ENCODE measurements around the gene MRPS18A.

The MRPS18A gene

DNA sequence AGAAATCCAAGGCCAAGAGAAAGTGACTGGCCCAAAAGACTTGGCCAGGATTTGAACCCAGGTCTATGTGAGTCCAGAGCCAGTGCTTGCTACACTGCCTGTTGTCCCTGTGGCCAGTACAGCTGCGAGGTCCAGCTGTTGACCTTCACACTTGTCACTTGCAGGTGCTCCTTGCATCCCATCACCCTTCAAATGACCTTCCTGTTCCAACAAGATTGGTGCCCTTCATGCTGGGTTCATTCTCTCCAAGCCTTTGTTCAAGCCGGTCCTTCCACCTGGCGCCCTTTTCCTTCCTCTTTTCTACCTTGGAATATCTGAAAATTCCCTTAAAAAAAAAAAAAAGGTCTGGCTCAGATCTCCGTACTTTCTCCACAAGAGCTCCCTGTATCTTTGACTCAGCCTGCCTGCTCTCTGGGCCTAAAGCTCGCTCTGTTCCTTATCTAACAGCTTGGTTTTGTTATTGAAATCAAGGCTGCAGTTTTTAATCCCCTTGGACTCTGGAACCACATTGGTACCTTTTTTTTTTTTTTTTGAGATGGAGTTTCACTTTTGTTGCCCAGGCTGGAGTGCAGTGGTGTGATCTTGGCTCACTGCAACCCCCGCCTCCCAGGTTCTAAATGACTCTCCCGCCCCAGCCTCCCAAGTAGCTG, 22.2 kb upstream of the MRPS18A start:
- TF ChIP-seq, protein P1, sequence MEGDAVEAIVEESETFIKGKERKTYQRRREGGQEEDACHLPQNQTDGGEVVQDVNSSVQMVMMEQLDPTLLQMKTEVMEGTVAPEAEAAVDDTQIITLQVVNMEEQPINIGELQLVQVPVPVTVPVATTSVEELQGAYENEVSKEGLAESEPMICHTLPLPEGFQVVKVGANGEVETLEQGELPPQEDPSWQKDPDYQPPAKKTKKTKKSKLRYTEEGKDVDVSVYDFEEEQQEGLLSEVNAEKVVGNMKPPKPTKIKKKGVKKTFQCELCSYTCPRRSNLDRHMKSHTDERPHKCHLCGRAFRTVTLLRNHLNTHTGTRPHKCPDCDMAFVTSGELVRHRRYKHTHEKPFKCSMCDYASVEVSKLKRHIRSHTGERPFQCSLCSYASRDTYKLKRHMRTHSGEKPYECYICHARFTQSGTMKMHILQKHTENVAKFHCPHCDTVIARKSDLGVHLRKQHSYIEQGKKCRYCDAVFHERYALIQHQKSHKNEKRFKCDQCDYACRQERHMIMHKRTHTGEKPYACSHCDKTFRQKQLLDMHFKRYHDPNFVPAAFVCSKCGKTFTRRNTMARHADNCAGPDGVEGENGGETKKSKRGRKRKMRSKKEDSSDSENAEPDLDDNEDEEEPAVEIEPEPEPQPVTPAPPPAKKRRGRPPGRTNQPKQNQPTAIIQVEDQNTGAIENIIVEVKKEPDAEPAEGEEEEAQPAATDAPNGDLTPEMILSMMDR (IDR thresholded peaks at IDR 0.05; ENCODE audit: low read depth, low read length), result no peak

DNA sequence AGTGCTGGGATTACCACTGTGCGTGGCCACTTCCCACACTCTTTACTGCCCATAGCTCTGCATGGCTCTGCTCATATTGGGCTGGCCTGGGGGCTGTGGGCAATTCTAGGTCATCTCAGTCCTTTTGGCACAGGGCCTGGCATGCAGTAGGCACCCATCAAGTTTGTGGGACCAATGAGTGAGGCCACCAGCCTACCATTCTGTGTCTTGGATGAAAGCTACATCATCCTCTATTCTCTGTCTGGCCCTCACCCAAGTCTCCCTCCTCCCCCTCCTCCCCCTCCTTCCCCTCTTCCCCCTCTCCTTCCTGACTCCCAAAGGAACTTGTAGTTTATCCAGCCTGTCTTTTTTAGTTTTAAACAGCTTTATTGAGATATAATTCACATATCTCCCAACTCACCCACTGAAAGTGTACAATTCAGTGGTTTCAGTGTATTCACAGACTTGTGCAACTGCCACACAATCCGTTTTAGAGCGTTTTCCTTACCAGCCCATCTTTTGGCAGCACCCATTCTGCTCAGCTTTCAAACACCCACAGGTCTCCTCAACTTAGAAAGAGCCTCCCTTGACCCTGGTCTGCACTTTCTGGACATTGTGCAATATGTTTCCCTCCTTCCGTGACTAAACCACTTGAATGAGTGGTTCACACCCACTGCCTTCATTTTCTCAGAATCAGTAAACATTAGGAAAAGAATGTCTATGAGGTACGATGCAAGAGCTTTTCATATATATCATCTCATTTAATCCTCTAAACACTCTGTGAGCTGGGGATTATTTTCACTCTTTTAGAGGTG, 21.5 kb upstream of the MRPS18A start:
- TF ChIP-seq, protein P1 (IDR thresholded peaks at IDR 0.05; ENCODE audit: low read depth, low read length), result no peak
- H3K4me3 ChIP-seq (ENCODE audit: low read depth, low read length), result no peak overlapping the region

More for the DNA sequence above, 22.2 kb upstream of the MRPS18A start:
- H3K4me3 ChIP-seq (ENCODE audit: low read depth, low read length), result no peak overlapping the region

GRCh38 chr6:43707767-43708166, 20.2 kb upstream of the MRPS18A start:
- TF ChIP-seq, protein P1 (IDR thresholded peaks at IDR 0.05; ENCODE audit: low read depth, low read length), result no peak
- H3K4me3 ChIP-seq (ENCODE audit: low read depth, low read length), result no peak overlapping the region

DNA sequence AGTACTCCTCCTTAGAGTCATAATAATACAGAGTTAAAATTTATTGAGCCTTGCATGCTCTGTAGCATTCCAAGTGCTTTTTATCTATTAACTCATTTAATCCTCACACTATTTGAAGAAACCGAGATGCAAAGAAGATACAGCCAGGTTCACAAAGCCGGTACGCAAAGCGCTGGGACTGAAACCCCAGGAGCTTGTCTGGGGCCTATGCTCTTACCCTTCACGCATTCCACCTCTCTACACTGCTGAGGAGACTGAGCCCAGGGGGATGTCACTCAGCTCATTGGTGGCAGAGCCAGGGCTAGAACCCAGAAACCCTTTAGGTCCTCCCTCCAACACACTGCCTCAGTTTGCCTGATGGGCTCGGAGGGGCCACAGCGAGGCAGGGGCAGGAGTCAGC, 19.7 kb upstream of the MRPS18A start:
- TF ChIP-seq, protein P1 (IDR thresholded peaks at IDR 0.05; ENCODE audit: low read depth, low read length), result no peak
- no peak overlapping the region for H3K4me3 ChIP-seq (ENCODE audit: low read depth, low read length)

DNA sequence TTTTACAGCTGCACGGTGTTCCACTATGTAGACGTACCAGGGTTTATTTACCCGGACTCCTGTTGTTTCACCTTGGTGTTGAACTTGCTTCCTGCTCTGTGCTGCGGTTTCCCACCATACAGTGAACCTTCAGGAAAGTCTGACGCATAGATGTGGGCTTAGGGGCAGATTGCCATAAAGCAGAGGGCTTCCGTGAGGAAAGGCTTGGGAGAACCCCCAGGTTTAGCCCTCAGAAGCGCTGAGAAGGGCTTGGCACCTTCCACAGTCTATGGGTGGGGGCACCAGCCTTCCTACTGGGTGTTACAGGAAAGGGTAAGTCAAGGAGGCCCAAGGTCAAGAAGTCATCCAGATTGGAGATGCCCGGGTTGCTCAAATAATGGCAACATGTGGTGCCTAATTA, 19.2 kb upstream of the MRPS18A start:
- no peak overlapping the region for H3K4me3 ChIP-seq (ENCODE audit: low read depth, low read length)
- TF ChIP-seq, protein P1 (IDR thresholded peaks at IDR 0.05; ENCODE audit: low read depth, low read length), result no peak

- H3K4me3 ChIP-seq (ENCODE audit: low read depth, low read length), result no peak overlapping the region
- TF ChIP-seq, protein P1 (IDR thresholded peaks at IDR 0.05; ENCODE audit: low read depth, low read length), result no peak
These were observed 18.4 kb upstream of the MRPS18A start for GRCh38 chr6:43705996-43706395.

Measured in WI38 (cell line).